GM18858 (cell line): ENCODE results near the gene FAF2.
"Not testable (repeated sequence)": the region's sequence is repeated elsewhere in the genome, so short reads cannot be mapped to it uniquely, and the experiment has no call there.

Experiments
- ATAC-seq: cut with Tn5 transposase; IDR thresholded peaks from one replicate; pipeline ENCODE4 v1.9.1; 2021; ENCODE audit not compliant: unreplicated experiment

Gene FAF2

GRCh38 chr5:176541338-176542134 is 93.4 kb downstream of the FAF2 start:
- no peak for ATAC-seq

- no peak for ATAC-seq
Observed at GRCh38 chr5:176542135-176542595, 94.0 kb downstream of the FAF2 start.

- ATAC-seq = peak; percentile 30
Observed at GRCh38 chr5:176542596-176543427, 94.6 kb downstream of the FAF2 start.

GRCh38 chr5:176543428-176544182 is 95.4 kb downstream of the FAF2 start:
- peak; percentile 43 for ATAC-seq

- no peak for ATAC-seq
Observed at GRCh38 chr5:176545388-176545736, 97.2 kb downstream of the FAF2 start.

- no peak for ATAC-seq
Observed at GRCh38 chr5:176545737-176546509, 97.7 kb downstream of the FAF2 start.

- no peak for ATAC-seq
Observed at GRCh38 chr5:176547802-176548201, 99.6 kb downstream of the FAF2 start.

- ATAC-seq = no peak
Observed at GRCh38 chr5:176548967-176549444, 100.8 kb downstream of the FAF2 start, which contains the start of gene CDHR2. Gene CDHR2, plus strand, starts transcription at chr5:176549342. Its CDS starts 16,011 bp downstream, at chr5:176565353.

GRCh38 chr5:176549871-176550270 is 101.7 kb downstream of the FAF2 start:
- ATAC-seq = no peak

GRCh38 chr5:176550275-176550831 is 102.2 kb downstream of the FAF2 start:
- ATAC-seq = no peak

GRCh38 chr5:176550937-176551336 is 102.8 kb downstream of the FAF2 start:
- not testable (repeated sequence) for ATAC-seq

- no peak for ATAC-seq
Observed at GRCh38 chr5:176552332-176552869, 104.2 kb downstream of the FAF2 start.

GRCh38 chr5:176553260-176554085 is 105.3 kb downstream of the FAF2 start:
- ATAC-seq = no peak

GRCh38 chr5:176557846-176558245 is 109.7 kb downstream of the FAF2 start:
- ATAC-seq = no peak
